ENCODE measurements around the gene ROR2. TPM values are rescaled to one million over a fixed set of nuclear protein-coding genes. Genes with fewer than 3 reads are reported as not detected.

Gene ROR2
- total and polyA plus RNA-seq, 2 of the 13 experiments (the other 11 are each of a cell fraction or from before 2014, with no cell fraction given), result not detected

GRCh38 chr9:91755761-91756509 is 194.1 kb downstream of the ROR2 start:
- no peaks in the 10 kb centered on the region for H3K36me3 ChIP-seq (replicated peaks in 1 of 2; ENCODE audit: control insufficient read depth in 1 of 2, insufficient read depth in 2 of 2, low read length in 2 of 2)
- peaks cover 5% of the 10 kb centered on the region; the same call in 1 of the 2 replicates for H3K4me1 ChIP-seq (ENCODE audit: insufficient read depth, low read length)
- H3K79me2 ChIP-seq (ENCODE audit: insufficient read depth, low read length), result no peaks in the 10 kb centered on the region
- intact Hi-C loops (cut with micrococcal nuclease; ENCODE audit: unreplicated experiment), result no loop called here
- H3K27me3 ChIP-seq (ENCODE audit: control insufficient read depth in 1 of 2, insufficient read depth in 2 of 2, low read length in 2 of 2), result peaks cover 0 to 5% of the 10 kb centered on the region in 2 experiments; a peak in 1 of 5 replicates
- H3K9ac ChIP-seq (ENCODE audit: insufficient read depth, low read depth, low read length), result no peak overlapping the region
- no TSS peak for BruUV-seq (replicated peaks)
- POLR2A ChIA-PET, result no interaction called here
- FAIRE-seq, result no peak
- H4K20me1 ChIP-seq (ENCODE audit: insufficient read depth, low read length), result no peaks in the 10 kb centered on the region
- no peaks in the 10 kb centered on the region for H3K9me3 ChIP-seq (ENCODE audit: low read length)
- DNase-seq (ENCODE audit: low spot score), result no peak
- WGBS (ENCODE audit: low lambda C conversion rate), result 36% methylated on average over 16 of the region's 16 CpGs
- H3K27ac ChIP-seq (ENCODE audit: extremely low read length, insufficient read depth, low read length), result no peak overlapping the region
- no peak overlapping the region for H3K4me2 ChIP-seq (ENCODE audit: low read depth, low read length)
- in situ Hi-C loops (cut with HindIII; ENCODE audit: extremely low pct_ligation_motif_present, low pct_unique_long_range_greater_than_20kb), result no loop called here
- no peak overlapping the region for H3K4me3 ChIP-seq (replicated peaks in 1 of 3; ENCODE audit: insufficient read depth in 1 of 3, low read depth in 2 of 3, low read length in 3 of 3)
- H2AFZ ChIP-seq (ENCODE audit: low read length), result no peak overlapping the region
- CTCF ChIA-PET (ENCODE audit: low intra/inter-chr PET ratio, low total read pairs), result no interaction called here
- ATAC-seq, result no peak
- TF ChIP-seq MBNL3 (CRISPR knock-in tag; conservative IDR thresholded peaks at IDR 0.05) (no peak), FOXJ3 (CRISPR knock-in tag; IDR thresholded peaks at IDR 0.05; ENCODE audit: borderline replicate concordance) (no peak), ZFP36 (IDR thresholded peaks at IDR 0.05; ENCODE audit: borderline replicate concordance, low read depth, low read length, partially characterized antibody) (no peak), NCOA1 (CRISPR knock-in tag; IDR thresholded peaks at IDR 0.05) (no peak), ATF1 (CRISPR knock-in tag; IDR thresholded peaks at IDR 0.05) (no peak), SRY (CRISPR knock-in tag; IDR thresholded peaks at IDR 0.05) (no peak), IKZF5 (CRISPR knock-in tag; IDR thresholded peaks at IDR 0.05) (no peak), RXRB (CRISPR knock-in tag; IDR thresholded peaks at IDR 0.05; ENCODE audit: borderline replicate concordance) (no peak), XBP1 (CRISPR knock-in tag; IDR thresholded peaks at IDR 0.05) (no peak), ZNF841 (CRISPR knock-in tag; IDR thresholded peaks at IDR 0.05; ENCODE audit: borderline replicate concordance) (no peak), SMAD3 (CRISPR knock-in tag; IDR thresholded peaks at IDR 0.05) (no peak), MXD3 (CRISPR knock-in tag; IDR thresholded peaks at IDR 0.05) (no peak), PLRG1 (conservative IDR thresholded peaks at IDR 0.05) (no peak)
- TF ChIP-seq, protein P1, sequence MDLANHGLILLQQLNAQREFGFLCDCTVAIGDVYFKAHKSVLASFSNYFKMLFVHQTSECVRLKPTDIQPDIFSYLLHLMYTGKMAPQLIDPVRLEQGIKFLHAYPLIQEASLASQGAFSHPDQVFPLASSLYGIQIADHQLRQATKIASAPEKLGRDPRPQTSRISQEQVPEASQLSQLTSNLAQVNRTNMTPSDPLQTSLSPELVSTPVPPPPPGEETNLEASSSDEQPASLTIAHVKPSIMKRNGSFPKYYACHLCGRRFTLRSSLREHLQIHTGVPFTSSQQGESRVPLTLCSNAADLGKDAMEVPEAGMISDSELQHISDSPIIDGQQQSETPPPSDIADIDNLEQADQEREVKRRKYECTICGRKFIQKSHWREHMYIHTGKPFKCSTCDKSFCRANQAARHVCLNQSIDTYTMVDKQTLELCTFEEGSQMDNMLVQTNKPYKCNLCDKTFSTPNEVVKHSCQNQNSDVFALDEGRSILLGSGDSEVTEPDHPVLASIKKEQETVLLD (CRISPR knock-in tag; IDR thresholded peaks at IDR 0.05; ENCODE audit: low read depth), result no peak
- TF ChIP-seq, protein P2, sequence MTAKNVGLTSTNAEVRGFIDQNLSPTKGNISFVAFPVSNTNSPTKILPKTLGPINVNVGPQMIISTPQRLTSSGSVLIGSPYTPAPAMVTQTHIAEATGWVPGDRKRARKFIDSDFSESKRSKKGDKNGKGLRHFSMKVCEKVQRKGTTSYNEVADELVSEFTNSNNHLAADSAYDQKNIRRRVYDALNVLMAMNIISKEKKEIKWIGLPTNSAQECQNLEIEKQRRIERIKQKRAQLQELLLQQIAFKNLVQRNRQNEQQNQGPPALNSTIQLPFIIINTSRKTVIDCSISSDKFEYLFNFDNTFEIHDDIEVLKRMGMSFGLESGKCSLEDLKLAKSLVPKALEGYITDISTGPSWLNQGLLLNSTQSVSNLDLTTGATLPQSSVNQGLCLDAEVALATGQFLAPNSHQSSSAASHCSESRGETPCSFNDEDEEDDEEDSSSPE (CRISPR knock-in tag; IDR thresholded peaks at IDR 0.05), result no peak
